Measurements from ENCODE around the gene EIF2B5.

The EIF2B5 gene

GRCh38 chr3:184166671-184167070 lies 31.5 kb downstream of the EIF2B5 start:
- no peak for TF ChIP-seq TAF1 (IDR thresholded peaks at IDR 0.05; ENCODE audit: borderline replicate concordance, low read depth, low read length)
- TF ChIP-seq POLR2AphosphoS5 (IDR thresholded peaks at IDR 0.05; ENCODE audit: low read depth, low read length) = no peak
- no peak for TF ChIP-seq POLR2A (IDR thresholded peaks at IDR 0.05; ENCODE audit: low read depth, low read length)
- FAIRE-seq = no peak
- DNase-seq (ENCODE audit: insufficient read length) = no peak

DNA sequence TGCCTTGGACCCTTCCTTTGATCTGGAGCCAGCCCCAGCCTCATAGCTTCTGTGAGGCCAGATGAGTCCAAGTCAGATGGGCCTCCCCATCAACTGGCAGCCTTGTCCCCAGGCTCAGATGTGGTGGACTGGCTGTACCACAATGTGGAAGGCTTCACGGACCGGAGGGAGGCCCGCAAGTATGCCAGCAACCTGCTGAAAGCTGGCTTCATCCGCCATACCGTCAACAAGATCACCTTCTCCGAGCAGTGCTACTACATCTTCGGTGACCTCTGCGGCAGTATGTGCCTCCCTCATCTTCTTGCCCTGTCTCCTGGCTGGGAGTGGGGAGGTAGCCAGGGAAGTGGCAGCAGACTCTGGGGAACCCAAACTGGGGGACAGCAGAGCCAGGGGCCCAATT lies 32.6 kb downstream of the EIF2B5 start:
- DNase-seq (ENCODE audit: insufficient read length) (no peak), FAIRE-seq (no peak)
- TF ChIP-seq POLR2A (IDR thresholded peaks at IDR 0.05; ENCODE audit: low read depth, low read length) (no peak), POLR2AphosphoS5 (IDR thresholded peaks at IDR 0.05; ENCODE audit: low read depth, low read length) (no peak), TAF1 (IDR thresholded peaks at IDR 0.05; ENCODE audit: borderline replicate concordance, low read depth, low read length) (no peak)

DNA sequence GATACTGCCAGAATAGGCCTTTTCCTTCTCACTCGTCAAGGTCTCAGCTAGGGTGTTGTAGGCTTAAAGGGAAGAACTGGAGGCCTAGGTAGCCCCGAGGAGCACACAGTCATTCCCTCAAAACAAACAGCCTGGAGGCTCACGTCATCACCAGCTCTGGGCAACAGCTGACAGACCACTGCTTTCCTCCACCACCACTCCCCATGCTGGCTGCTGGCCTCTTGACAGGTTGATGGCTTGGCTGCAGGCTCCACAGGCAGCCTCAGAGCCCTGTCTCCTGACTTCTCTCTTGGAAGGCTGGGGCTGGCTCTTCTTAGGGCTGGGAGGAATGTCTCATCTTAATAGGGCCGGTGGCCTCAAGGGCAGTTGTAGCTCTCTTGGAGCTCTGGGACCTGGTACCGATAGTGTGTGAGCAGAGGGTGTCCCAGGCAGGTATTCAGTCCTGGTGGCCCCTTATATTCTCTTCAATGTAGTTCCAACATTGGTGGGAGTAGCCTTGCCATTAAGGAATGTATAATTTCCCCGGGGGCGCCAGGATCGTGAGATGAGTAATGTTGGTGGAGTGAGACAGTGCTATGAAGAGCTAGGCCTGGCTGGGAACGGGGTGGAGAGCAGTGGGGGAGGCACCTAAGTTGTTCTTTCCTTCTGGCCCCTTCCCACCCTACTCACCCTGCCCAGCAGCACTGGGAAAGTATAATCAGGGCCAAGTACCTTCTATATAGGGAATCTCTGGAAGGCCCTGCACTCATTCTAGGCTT lies 33.4 kb downstream of the EIF2B5 start:
- no peak for DNase-seq (ENCODE audit: insufficient read length)
- no peak for FAIRE-seq
- TF ChIP-seq POLR2AphosphoS5 (IDR thresholded peaks at IDR 0.05; ENCODE audit: low read depth, low read length) (no peak), TAF1 (IDR thresholded peaks at IDR 0.05; ENCODE audit: borderline replicate concordance, low read depth, low read length) (no peak), POLR2A (IDR thresholded peaks at IDR 0.05; ENCODE audit: low read depth, low read length) (no peak)

DNA sequence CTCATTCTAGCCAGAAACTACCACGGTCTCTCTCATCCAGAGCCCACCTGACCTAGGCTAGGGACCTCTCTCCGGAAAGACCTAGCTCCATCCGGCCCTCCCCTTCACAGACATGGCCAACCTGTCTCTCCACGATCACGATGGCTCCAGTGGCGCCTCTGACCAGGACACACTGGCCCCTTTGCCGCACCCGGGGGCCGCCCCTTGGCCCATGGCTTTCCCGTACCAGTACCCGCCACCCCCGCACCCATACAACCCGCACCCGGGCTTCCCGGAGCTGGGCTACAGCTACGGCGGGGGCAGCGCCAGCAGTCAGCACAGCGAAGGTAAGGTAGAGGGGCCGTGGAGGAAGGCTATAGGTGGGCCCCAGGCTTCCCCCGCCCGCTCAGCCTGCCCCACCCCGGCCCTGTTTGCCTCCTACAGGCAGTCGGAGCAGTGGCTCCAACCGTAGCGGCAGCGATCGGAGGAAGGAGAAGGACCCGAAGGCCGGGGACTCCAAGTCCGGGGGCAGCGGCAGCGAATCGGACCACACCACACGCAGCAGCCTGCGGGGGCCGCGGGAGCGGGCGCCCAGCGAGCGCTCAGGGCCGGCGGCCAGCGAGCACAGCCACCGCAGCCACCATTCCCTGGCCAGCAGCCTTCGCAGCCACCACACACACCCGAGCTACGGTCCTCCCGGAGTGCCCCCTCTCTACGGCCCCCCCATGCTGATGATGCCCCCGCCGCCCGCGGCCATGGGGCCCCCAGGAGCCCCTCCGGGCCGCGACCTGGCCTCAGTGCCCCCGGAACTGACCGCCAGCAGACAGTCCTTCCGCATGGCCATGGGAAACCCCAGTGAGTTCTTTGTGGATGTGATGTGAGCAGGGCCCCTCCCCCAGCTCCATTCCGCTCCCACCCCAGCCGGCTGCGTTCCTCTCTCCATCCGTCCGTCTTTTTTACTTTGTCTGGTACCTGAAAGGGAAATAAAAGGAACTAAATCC lies 35.0 kb downstream of the EIF2B5 start:
- DNase-seq (ENCODE audit: insufficient read length) (no peak), FAIRE-seq (no peak)
- TF ChIP-seq TAF1 (IDR thresholded peaks at IDR 0.05; ENCODE audit: borderline replicate concordance, low read depth, low read length) (no peak), POLR2A (IDR thresholded peaks at IDR 0.05; ENCODE audit: low read depth, low read length) (no peak), POLR2AphosphoS5 (IDR thresholded peaks at IDR 0.05; ENCODE audit: low read depth, low read length) (no peak)

GRCh38 chr3:184171562-184171961 lies 36.4 kb downstream of the EIF2B5 start:
- no peak for TF ChIP-seq TAF1 (IDR thresholded peaks at IDR 0.05; ENCODE audit: borderline replicate concordance, low read depth, low read length)
- TF ChIP-seq POLR2A (IDR thresholded peaks at IDR 0.05; ENCODE audit: low read depth, low read length) = no peak
- TF ChIP-seq POLR2AphosphoS5 (IDR thresholded peaks at IDR 0.05; ENCODE audit: low read depth, low read length) = no peak
- peak; percentile 51 for DNase-seq (ENCODE audit: insufficient read length)
- no peak for FAIRE-seq

- no peak for TF ChIP-seq POLR2AphosphoS5 (IDR thresholded peaks at IDR 0.05; ENCODE audit: low read depth, low read length)
- TF ChIP-seq POLR2A (IDR thresholded peaks at IDR 0.05; ENCODE audit: low read depth, low read length) = no peak
- TF ChIP-seq TAF1 (IDR thresholded peaks at IDR 0.05; ENCODE audit: borderline replicate concordance, low read depth, low read length) = no peak
- FAIRE-seq = no peak
- no peak for DNase-seq (ENCODE audit: insufficient read length)
These were observed 37.7 kb downstream of the EIF2B5 start for GRCh38 chr3:184172681-184173373.

GRCh38 chr3:184173374-184173722 lies 38.2 kb downstream of the EIF2B5 start:
- FAIRE-seq = no peak
- TF ChIP-seq POLR2A (IDR thresholded peaks at IDR 0.05; ENCODE audit: low read depth, low read length) (no peak), TAF1 (IDR thresholded peaks at IDR 0.05; ENCODE audit: borderline replicate concordance, low read depth, low read length) (no peak), POLR2AphosphoS5 (IDR thresholded peaks at IDR 0.05; ENCODE audit: low read depth, low read length) (no peak)

DNA sequence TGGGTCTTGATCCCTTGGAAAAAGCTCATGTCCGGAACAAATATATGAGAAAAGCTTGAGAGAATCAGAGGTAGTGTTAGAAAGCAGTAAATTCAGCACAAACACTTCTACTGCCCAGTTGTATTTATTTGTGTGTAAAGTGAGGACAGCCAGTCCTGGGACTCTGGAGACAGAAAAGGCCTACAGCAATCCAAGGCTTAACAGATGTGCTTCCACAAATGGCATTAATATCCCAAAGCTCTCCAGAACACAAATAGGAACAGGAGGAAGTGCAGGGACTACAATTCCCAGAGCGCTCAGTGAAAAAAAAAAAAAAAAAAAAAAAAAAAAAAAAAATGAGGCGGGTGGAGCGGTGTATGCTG lies 39.1 kb downstream of the EIF2B5 start:
- no peak for TF ChIP-seq POLR2AphosphoS5 (IDR thresholded peaks at IDR 0.05; ENCODE audit: low read depth, low read length)
- no peak for TF ChIP-seq TAF1 (IDR thresholded peaks at IDR 0.05; ENCODE audit: borderline replicate concordance, low read depth, low read length)
- no peak for TF ChIP-seq POLR2A (IDR thresholded peaks at IDR 0.05; ENCODE audit: low read depth, low read length)
- DNase-seq (ENCODE audit: insufficient read length) = no peak
- FAIRE-seq = no peak

More at GRCh38 chr3:184173374-184173722, 38.2 kb downstream of the EIF2B5 start:
- DNase-seq (ENCODE audit: insufficient read length) = no peak

DNA sequence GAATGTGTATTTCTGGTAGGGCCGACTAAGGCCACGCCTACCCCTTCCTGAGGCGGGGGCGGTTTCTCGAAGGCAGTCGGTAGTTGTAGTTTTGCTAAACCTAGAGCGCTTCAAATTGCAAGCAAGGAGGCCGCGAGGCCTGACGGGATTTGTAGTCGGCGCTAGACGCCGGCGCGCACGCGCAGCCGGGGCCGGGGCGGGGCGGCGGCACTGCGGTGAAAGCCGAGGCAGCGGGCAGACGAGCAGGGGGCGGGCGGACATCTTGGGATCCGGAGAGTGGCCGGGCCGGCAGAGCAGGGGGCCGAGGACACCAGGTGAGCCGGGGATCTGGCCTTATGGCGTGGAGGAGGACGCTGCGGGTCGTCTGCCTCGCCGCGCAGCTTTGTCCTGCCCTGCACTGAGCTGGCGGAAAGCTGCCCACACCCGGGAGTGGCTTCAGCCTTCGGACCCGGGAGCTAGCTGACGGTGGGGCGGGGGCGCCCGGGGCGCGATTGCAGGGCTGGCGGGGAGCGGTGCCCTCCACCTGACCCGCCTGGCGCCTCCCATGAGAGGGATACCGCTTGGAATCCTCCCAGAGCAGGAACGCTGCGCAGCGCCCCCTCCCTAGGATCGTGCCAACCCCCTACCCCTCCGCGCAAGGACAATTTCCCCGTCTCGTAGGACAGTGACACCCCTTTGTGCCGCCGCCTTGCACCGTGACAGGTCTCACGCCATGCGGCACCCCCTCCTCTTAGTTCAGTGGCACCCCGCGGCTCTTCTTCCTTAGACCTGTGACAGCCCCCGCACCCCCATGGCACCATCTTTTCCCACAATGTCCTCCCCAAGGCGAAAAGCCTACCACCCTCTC lies 39.7 kb downstream of the EIF2B5 start, which contains the start of gene AP2M1:
TSS of gene AP2M1 (plus strand) at position 210 of the 847 bp plus-strand sequence. CDS start 2,139 bp downstream, outside the sequence.
- FAIRE-seq = peak; percentile 90
- peak; percentile 96 for DNase-seq (ENCODE audit: insufficient read length)
- TF ChIP-seq POLR2AphosphoS5 (IDR thresholded peaks at IDR 0.05; ENCODE audit: low read depth, low read length) (peak; percentile 81), TAF1 (IDR thresholded peaks at IDR 0.05; ENCODE audit: borderline replicate concordance, low read depth, low read length) (peak; percentile 42; the same call in 1 of the 2 replicates), POLR2A (IDR thresholded peaks at IDR 0.05; ENCODE audit: low read depth, low read length) (peak; percentile 83; the same call in 1 of the 2 replicates)

DNA sequence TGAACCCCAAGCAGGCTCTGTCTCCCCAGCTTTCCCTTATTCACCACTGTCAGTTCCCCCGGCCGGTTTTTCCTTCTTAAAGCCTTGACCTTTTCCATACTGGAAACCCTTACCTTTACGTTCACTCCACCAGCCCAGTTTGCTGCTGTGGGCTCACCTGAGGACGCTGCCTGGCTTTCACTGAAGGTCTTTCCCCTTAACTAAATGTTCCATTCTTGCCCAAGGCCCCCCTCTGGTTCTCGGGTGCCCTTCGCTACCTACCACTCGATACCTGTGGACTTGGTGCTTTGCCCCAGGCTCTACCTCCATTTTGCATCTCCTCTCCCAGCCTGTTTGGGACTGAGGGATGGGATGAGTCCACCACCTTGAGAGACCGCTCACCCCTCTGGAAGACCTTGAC lies 40.3 kb downstream of the EIF2B5 start:
- DNase-seq (ENCODE audit: insufficient read length) (no peak), FAIRE-seq (no peak)
- TF ChIP-seq POLR2A (IDR thresholded peaks at IDR 0.05; ENCODE audit: low read depth, low read length) = no peak
- no peak for TF ChIP-seq TAF1 (IDR thresholded peaks at IDR 0.05; ENCODE audit: borderline replicate concordance, low read depth, low read length)
- TF ChIP-seq POLR2AphosphoS5 (IDR thresholded peaks at IDR 0.05; ENCODE audit: low read depth, low read length) = no peak
